ELF-1 (cell line): ENCODE measurements around the gene PLCD3.

Experiments used
- DNase-seq: peaks from one replicate; pipeline ENCODE4 v3.0.0-alpha.2; 2016; ENCODE audit warnings: low read depth, low spot score

PLCD3 gene

GRCh38 chr17:45132320-45132571 is at the start of gene PLCD3:
PLCD3 (minus strand) TSS chr17:45132515; CDS start chr17:45132410, 105 bp downstream.
- no peak for DNase-seq

- no peak for DNase-seq
Observed at GRCh38 chr17:45177563-45177962, 45.2 kb upstream of the PLCD3 start.

GRCh38 chr17:45175759-45176115 is 43.4 kb upstream of the PLCD3 start:
- no peak for DNase-seq

GRCh38 chr17:45172541-45173286 is 40.4 kb upstream of the PLCD3 start:
- peak; percentile 35 for DNase-seq

- DNase-seq = no peak
Observed at GRCh38 chr17:45172232-45172540, 39.9 kb upstream of the PLCD3 start.

- peak; percentile 68 for DNase-seq
Observed at GRCh38 chr17:45171338-45172231, 39.3 kb upstream of the PLCD3 start.

- no peak for DNase-seq
Observed at GRCh38 chr17:45170931-45171337, 38.6 kb upstream of the PLCD3 start.

GRCh38 chr17:45170280-45170930 is 38.1 kb upstream of the PLCD3 start:
- no peak for DNase-seq

- DNase-seq = peak; percentile 89
Observed at GRCh38 chr17:45168991-45169752, 36.9 kb upstream of the PLCD3 start.

GRCh38 chr17:45164734-45165269 is 32.5 kb upstream of the PLCD3 start:
- no peak for DNase-seq

- DNase-seq = no peak
Observed at GRCh38 chr17:45162025-45162687, 29.8 kb upstream of the PLCD3 start.

- DNase-seq = peak; percentile 100
Observed at GRCh38 chr17:45161288-45162024, 29.1 kb upstream of the PLCD3 start, which contains the start of gene HEXIM2. HEXIM2 (plus strand) TSS chr17:45161875; CDS start chr17:45162794, 919 bp downstream.

- DNase-seq = peak; percentile 94
Observed at GRCh38 chr17:45160447-45161287, 28.4 kb upstream of the PLCD3 start.

GRCh38 chr17:45156242-45156641 is 23.9 kb upstream of the PLCD3 start:
- DNase-seq = no peak

- DNase-seq = peak; percentile 79
Observed at GRCh38 chr17:45155483-45155882, 23.2 kb upstream of the PLCD3 start.

- DNase-seq = no peak
Observed at GRCh38 chr17:45155029-45155428, 22.7 kb upstream of the PLCD3 start.

GRCh38 chr17:45150911-45151809 is 18.8 kb upstream of the PLCD3 start:
- DNase-seq = no peak
